K562 (cell line): ENCODE measurements around the gene TMEM69. TPM values are rescaled to one million over a fixed set of nuclear protein-coding genes. Genes with fewer than 3 reads are reported as not detected.

Experiments
- DEAF1 ChIP-seq: fragments of 450-650 bp; formaldehyde crosslinking; IDR thresholded peaks from 2 replicates; pipeline ENCODE4 v1.4.0; 2020; ENCODE audit warnings: mild to moderate bottlenecking, moderate library complexity
- DIDO1 ChIP-seq: fragments of 450-650 bp; IDR thresholded peaks from 2 replicates; pipeline ENCODE4 v1.6.1; 2016; ENCODE audit warnings: low read depth, missing biosample characterization, missing genetic modification characterization
- E2F3 ChIP-seq: fragments of 250-450 bp; sonication (Bioruptor Pico); IDR thresholded peaks from 2 replicates; pipeline ENCODE4 v1.4.0; 2020; ENCODE audit warnings: mild to moderate bottlenecking
- ELF4 ChIP-seq: fragments of 450-650 bp; formaldehyde crosslinking; IDR thresholded peaks from 2 replicates; pipeline ENCODE4 v1.4.0; 2022; ENCODE audit warnings: missing genetic modification characterization
- ESRRB ChIP-seq: fragments of 250-450 bp; sonication (Bioruptor Pico); IDR thresholded peaks from 2 replicates; pipeline ENCODE4 v1.5.0; 2020; ENCODE audit warnings: mild to moderate bottlenecking, moderate library complexity, borderline replicate concordance
- FOXM1 ChIP-seq, 2 experiments: fragments of 450-650 bp in 1 of 2; sonication (generic) in 1 of 2; formaldehyde crosslinking in 1 of 2; IDR thresholded peaks; 2 replicates each; pipeline versions ENCODE4 v1.6.1 to v1.9.0; 2017 to 2022; ENCODE audit warnings: low read depth in 2 of 2, mild to moderate bottlenecking in 2 of 2, missing genetic modification reagents in 1 of 2, moderate library complexity in 1 of 2
- GTF2A2 ChIP-seq: IDR thresholded peaks from 2 replicates; pipeline ENCODE4 v1.6.1; 2016; ENCODE audit warnings: mild to moderate bottlenecking, missing genetic modification characterization, missing compliant biosample characterization
- LARP7 ChIP-seq: fragments of 450-650 bp; IDR thresholded peaks from 2 replicates; pipeline ENCODE4 v1.6.1; 2016
- MEF2A ChIP-seq: IDR thresholded peaks from 2 replicates; pipeline ENCODE4 v1.6.1; 2011; ENCODE audit warnings: low read depth, mild to moderate bottlenecking, low read length, moderate library complexity; ENCODE audit not compliant: control insufficient read depth
- NCOA1 ChIP-seq: fragments of 450-650 bp; IDR thresholded peaks from 2 replicates; pipeline ENCODE4 v1.6.1; 2016; ENCODE audit warnings: low read depth
- PKNOX1 ChIP-seq: fragments of 450-650 bp; IDR thresholded peaks from 2 replicates; pipeline ENCODE4 v1.6.1; 2016
- SIN3A ChIP-seq, 2 experiments: fragments of 150-350 bp in 1 of 2; IDR thresholded peaks; 2 replicates each; pipeline ENCODE4 v1.6.1; 2011 to 2016; ENCODE audit warnings: borderline replicate concordance in 2 of 2, low read depth in 2 of 2, low read length in 2 of 2, mild to moderate bottlenecking in 2 of 2, moderate library complexity in 2 of 2; ENCODE audit not compliant: control insufficient read depth in 1 of 2
- TFAP4 ChIP-seq: sonication (generic); formaldehyde crosslinking; IDR thresholded peaks from 2 replicates; pipeline ENCODE4 v1.8.0; 2022; ENCODE audit warnings: missing genetic modification reagents, mild to moderate bottlenecking, moderate library complexity, borderline replicate concordance
- U2AF2 ChIP-seq: fragments of 200-400 bp; formaldehyde crosslinking; optimal IDR thresholded peaks from 2 replicates; pipeline ENCODE3; 2017; ENCODE audit warnings: low read depth, mild to moderate bottlenecking, low read length
- XRCC5 ChIP-seq: fragments of 200-400 bp; formaldehyde crosslinking; IDR thresholded peaks from 2 replicates; pipeline ENCODE4 v1.6.1; 2017; ENCODE audit warnings: low read depth, mild to moderate bottlenecking, low read length
- ZBTB11 ChIP-seq, 3 experiments: fragments of 200-800 bp in 1 of 3; fragments of 250-450 bp in 1 of 3; fragments of 450-650 bp in 1 of 3; sonication (Bioruptor Pico) in 1 of 3; sonication (Bioruptor generic) in 1 of 3; formaldehyde crosslinking in 1 of 3; IDR thresholded peaks; 2 replicates each; pipeline versions ENCODE4 v1.6.1 to v1.8.0; 2016 to 2022; ENCODE audit warnings: mild to moderate bottlenecking in 2 of 3, missing genetic modification characterization in 2 of 3, missing compliant biosample characterization in 1 of 3, moderate library complexity in 1 of 3
- ZEB2 ChIP-seq: fragments of 450-650 bp; IDR thresholded peaks from 2 replicates; pipeline ENCODE4 v1.6.1; 2016
- ZNF197 ChIP-seq: fragments of 200-800 bp; sonication (Bioruptor generic); IDR thresholded peaks from 2 replicates; pipeline ENCODE4 v1.6.1; 2016; ENCODE audit warnings: low read depth, missing genetic modification characterization, missing compliant biosample characterization
- polyA plus RNA-seq, 8 experiments: library from polyadenylated mRNA; depleted of rRNA in 4 of 8; stranded (reverse) in 5 of 8; unstranded in 3 of 8; fragments of >200 nt; fragmentation: Nextera tagmentation in 2 of 8; fragmentation: Illumina TruSeq in 1 of 8; extraction: Ambion mirVana in 2 of 8; extraction: Trizol in 1 of 8; gene quantifications; 2 replicates each; pipeline versions ENCODE4 v1.2.1 to v1.2.3, GENCODE V29; 2011 to 2014; ENCODE audit warnings: inconsistent platforms in 1 of 8, missing spikeins in 1 of 8
- total RNA-seq, 7 experiments: library from RNA; depleted of rRNA in 6 of 7; stranded (reverse); fragments of >200 nt in 6 of 7; fragmentation: Illumina TruSeq in 2 of 7; extraction: Trizol in 2 of 7; gene quantifications; 2 replicates each; pipeline versions ENCODE4 v1.2.1 to v1.2.3, GENCODE V29; 2011 to 2021; ENCODE audit warnings: low replicate concordance in 1 of 7

TMEM69 gene
- total and polyA plus RNA-seq, 9 of the 15 experiments (the other 6 are each of a cell fraction or from before 2014, with no cell fraction given) = 47.3 to 248 (median 103) TPM

GRCh38 chr1:45687754-45688740 lies at the start of gene TMEM69 (continued):
- TF ChIP-seq PKNOX1 = peak; percentile 70
- no peak for TF ChIP-seq ZNF197 (CRISPR knock-in tag)
- TF ChIP-seq GTF2A2 (tag) = 0 out of 2 replicates have a peak, but pooled peaks have one; percentile 77
- peak; percentile 30; the same call in 1 of the 2 replicates for TF ChIP-seq DEAF1
- TF ChIP-seq E2F3 (CRISPR knock-in tag) = no peak
- peak; percentile 99 for TF ChIP-seq NCOA1
- no peak; a peak in 2 of 4 replicates for TF ChIP-seq SIN3A (IDR thresholded peaks at IDR 0.05; ENCODE audit: borderline replicate concordance in 2 of 2, control insufficient read depth in 1 of 2, low read depth in 2 of 2, low read length in 2 of 2)
- TF ChIP-seq MEF2A = no peak
- TF ChIP-seq LARP7 = no peak
- no peak for TF ChIP-seq U2AF2
- peak; percentile 62; the same call in 1 of the 2 replicates for TF ChIP-seq ESRRB
- peak; percentile 99 for TF ChIP-seq XRCC5
- peak; percentile 96 to 99 (median 98); a peak in 5 of 6 replicates for TF ChIP-seq ZBTB11 (CRISPR knock-in tag; IDR thresholded peaks at IDR 0.05)
- TF ChIP-seq DIDO1 (tag) = peak; percentile 96
- TF ChIP-seq TFAP4 (CRISPR knock-in tag) = peak; percentile 54; the same call in 1 of the 2 replicates
- peak; percentile 54 for TF ChIP-seq FOXM1 (IDR thresholded peaks at IDR 0.05; ENCODE audit: low read depth)
- TF ChIP-seq FOXM1 (CRISPR knock-in tag; IDR thresholded peaks at IDR 0.05; ENCODE audit: low read depth) = 0 out of 2 replicates have a peak, but pooled peaks have one; percentile 57
- 0 out of 2 replicates have a peak, but pooled peaks have one; percentile 44 for TF ChIP-seq ELF4 (CRISPR knock-in tag)
- TF ChIP-seq ZEB2 = peak; percentile 98
